ENCODE results near the gene GRWD1.

DNA sequence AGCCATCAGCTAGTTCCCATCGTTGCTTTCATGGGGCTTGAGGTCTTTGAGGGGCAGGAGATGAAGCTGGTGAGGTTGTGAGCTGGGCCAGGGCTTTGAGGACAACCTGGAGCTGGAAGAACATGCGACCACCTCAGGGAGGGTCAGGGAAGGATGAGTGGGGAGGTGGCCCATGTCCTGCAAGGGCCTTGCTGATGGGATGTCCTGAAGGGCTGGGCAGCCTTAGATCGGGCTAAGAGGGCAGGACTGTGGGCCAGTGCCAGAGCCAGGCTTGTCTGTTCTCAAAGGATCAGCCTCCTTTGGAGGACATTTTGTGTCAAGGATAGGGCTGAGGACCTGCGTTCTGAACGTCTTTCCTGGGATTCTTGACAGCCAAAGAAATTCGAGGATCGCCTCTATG is 33.9 kb downstream of the GRWD1 start:
- TF ChIP-seq ZNF761 (CRISPR knock-in tag; conservative IDR thresholded peaks at IDR 0.05) (no peak), ZNF782 (CRISPR knock-in tag; IDR thresholded peaks at IDR 0.05; ENCODE audit: borderline replicate concordance) (no peak), ZNF224 (CRISPR knock-in tag; IDR thresholded peaks at IDR 0.05) (no peak), REPIN1 (CRISPR knock-in tag; IDR thresholded peaks at IDR 0.05; ENCODE audit: borderline replicate concordance, low read depth) (no peak), JUN (CRISPR knock-in tag; IDR thresholded peaks at IDR 0.05) (no peak), ZFP36L2 (CRISPR knock-in tag; IDR thresholded peaks at IDR 0.05) (no peak), ARHGAP35 (CRISPR knock-in tag; IDR thresholded peaks at IDR 0.05; ENCODE audit: borderline replicate concordance) (no peak)
- TF ChIP-seq, protein P1, sequence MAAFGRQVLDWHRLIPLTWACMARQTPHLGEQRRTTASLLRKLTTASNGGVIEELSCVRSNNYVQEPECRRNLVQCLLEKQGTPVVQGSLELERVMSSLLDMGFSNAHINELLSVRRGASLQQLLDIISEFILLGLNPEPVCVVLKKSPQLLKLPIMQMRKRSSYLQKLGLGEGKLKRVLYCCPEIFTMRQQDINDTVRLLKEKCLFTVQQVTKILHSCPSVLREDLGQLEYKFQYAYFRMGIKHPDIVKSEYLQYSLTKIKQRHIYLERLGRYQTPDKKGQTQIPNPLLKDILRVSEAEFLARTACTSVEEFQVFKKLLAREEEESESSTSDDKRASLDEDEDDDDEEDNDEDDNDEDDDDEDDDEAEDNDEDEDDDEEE (CRISPR knock-in tag; IDR thresholded peaks at IDR 0.05): no peak
- TF ChIP-seq, protein P2, sequence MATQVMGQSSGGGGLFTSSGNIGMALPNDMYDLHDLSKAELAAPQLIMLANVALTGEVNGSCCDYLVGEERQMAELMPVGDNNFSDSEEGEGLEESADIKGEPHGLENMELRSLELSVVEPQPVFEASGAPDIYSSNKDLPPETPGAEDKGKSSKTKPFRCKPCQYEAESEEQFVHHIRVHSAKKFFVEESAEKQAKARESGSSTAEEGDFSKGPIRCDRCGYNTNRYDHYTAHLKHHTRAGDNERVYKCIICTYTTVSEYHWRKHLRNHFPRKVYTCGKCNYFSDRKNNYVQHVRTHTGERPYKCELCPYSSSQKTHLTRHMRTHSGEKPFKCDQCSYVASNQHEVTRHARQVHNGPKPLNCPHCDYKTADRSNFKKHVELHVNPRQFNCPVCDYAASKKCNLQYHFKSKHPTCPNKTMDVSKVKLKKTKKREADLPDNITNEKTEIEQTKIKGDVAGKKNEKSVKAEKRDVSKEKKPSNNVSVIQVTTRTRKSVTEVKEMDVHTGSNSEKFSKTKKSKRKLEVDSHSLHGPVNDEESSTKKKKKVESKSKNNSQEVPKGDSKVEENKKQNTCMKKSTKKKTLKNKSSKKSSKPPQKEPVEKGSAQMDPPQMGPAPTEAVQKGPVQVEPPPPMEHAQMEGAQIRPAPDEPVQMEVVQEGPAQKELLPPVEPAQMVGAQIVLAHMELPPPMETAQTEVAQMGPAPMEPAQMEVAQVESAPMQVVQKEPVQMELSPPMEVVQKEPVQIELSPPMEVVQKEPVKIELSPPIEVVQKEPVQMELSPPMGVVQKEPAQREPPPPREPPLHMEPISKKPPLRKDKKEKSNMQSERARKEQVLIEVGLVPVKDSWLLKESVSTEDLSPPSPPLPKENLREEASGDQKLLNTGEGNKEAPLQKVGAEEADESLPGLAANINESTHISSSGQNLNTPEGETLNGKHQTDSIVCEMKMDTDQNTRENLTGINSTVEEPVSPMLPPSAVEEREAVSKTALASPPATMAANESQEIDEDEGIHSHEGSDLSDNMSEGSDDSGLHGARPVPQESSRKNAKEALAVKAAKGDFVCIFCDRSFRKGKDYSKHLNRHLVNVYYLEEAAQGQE (IDR thresholded peaks at IDR 0.05; ENCODE audit: borderline replicate concordance in 1 of 2, low read depth in 1 of 2, low read length in 2 of 2): no peak

Data from HepG2 (cell line).